NCI-H345 treated with DMSO at 0.1 percent for 48 hours (cell line): Measurements from ENCODE around the gene ZFPM1.
"Not testable (repeated sequence)": the region's sequence is repeated elsewhere in the genome, so short reads cannot be mapped to it uniquely, and the experiment has no call there.

ENCODE experiments used
- DNase-seq: peaks from one replicate; lab custom pipeline; 2025; ENCODE audit not compliant: unreplicated experiment; lab: John Stamatoyannopoulos, UW

The ZFPM1 gene

DNA sequence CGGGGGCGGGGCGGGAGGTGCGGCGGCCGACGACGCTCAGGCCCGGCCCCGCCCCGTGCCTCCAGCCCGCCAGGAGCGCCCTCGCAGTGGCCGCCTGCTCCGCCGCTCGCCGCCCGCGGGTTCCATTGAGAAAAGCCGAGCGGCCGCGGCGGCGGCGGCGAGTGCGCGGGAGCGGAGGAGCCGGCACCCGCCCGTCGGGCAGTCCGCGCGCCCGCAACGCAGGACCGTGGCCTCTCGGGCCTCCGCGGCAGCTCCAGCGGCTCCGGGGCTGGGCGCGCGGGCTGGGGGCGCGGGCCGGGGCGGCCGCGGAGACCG lies at the start of gene ZFPM1:
ZFPM1 (plus strand) TSS at position 64 of the 315 bp plus-strand sequence. CDS start 359 bp downstream, outside the sequence.
- no peak for DNase-seq

GRCh38 chr16:88403794-88404581 lies 49.1 kb upstream of the ZFPM1 start:
- DNase-seq = no peak

DNA sequence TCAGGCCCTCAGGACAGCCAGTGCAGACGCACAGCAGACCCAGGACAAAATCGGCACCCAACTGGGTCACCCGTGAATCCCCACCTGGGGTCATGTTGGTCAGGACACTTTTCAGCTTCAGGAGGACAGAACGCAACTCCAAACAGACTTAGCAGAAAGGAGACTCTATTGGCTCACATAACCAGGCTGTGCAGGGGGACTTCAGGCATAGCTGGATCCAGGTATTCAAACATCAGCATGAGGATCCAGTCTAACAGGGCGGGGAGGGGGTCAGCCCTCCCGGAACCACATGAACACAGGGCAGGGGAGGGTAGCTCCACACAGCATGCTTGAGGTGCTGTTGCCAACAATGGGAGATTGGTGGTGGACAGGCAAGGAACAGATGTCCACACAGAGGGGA lies 48.3 kb upstream of the ZFPM1 start:
- DNase-seq = no peak

GRCh38 chr16:88405216-88406060 lies 47.6 kb upstream of the ZFPM1 start:
- DNase-seq = no peak

DNA sequence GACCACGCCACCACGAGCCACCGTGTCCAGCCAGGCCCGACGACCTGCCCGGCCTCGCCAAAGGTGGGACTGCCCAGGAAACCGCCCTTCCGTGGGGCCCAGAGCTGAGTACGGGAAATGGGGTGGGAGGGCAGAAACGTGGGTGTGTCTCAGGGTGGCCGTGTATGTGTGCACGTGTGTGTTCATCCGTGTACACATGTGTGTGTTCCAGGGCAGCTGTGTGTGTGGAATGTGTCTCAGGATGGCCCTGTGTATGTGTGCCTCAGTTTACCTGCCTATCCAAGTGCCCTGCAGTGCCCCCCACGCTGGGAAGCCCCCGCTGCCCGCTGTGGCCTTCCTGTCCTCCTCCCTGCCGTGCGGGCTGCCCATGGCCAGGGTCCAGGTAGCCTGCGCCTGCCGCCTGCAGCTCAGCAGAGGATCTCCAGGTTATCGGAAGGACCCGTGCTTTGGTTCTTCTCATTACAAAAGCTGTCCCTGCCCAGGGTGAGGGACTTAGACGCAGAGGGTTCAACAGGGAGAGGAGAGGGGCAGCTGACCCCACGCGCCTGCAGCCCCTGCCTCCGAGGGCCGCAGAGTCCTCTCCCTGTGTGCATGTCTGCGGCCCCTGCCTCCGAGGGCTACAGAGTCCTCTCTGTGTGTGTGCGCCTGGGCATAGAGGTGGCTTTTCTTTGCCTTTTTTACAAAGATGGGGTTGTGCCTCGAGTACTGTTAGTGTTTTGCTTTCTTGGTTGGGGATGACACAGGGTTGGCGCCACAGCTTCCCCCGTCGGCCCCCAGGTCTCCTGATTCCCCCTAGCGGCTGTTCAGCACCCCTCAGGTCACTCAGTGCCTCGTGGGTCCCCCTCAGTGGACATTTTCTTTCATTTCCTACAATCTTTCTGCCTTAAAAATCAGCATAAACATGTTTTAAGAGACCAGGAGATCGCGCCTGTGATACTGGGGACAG lies 46.7 kb upstream of the ZFPM1 start:
- no peak for DNase-seq

GRCh38 chr16:88407042-88407420 lies 46.0 kb upstream of the ZFPM1 start:
- no peak for DNase-seq

DNA sequence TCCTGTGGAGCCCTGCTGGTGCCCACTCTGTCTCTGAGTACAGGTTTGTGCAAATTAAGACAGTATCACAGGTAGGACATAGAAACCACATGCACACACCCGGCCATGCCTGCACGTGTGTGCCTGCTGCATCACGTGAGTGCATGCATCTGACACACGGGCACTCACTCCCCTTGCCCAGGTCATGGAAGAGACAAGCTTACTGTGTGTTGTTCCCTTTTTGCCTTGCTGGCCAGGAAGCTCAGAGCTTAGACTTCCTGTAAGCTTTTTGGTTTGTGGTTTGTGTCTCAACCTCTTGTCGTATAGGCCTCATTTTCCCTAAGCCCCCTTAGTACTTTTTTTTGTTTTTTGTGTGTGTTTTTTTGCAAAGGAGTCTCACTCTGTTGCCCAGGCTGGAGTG lies 45.3 kb upstream of the ZFPM1 start:
- DNase-seq = no peak

- DNase-seq = no peak
Measured at GRCh38 chr16:88408561-88409142, 44.4 kb upstream of the ZFPM1 start.

GRCh38 chr16:88409296-88410065 lies 43.6 kb upstream of the ZFPM1 start:
- no peak for DNase-seq

DNA sequence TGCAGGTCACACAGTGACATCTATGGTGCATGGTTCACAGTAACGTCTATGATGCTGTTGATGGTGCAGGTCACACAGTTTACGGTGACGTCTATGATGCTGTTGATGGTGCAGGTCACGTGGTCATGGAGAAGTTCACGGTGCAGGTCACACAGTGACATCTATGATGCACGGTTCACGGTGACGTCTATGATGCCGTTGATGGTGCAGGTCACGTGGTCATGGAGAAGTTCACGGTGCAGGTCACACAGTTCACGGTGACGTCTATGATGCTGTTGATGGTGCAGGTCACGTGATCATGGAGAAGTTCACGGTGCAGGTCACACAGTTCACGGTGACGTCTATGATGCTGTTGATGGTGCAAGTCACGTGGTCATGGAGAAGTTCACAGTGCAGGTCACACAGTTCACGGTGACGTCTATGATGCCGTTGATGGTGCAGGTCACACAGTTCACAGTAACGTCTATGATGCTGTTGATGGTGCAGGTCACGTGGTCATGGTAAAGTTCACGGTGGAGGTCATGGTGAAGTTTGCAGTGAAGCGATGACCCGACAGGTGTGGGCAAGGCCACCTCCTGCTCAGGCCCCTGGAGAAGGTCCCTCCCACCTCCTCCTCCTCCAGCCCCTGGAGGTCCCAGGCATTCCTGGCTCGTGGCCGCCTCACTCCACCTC lies 42.6 kb upstream of the ZFPM1 start:
- DNase-seq = not testable (repeated sequence)

DNA sequence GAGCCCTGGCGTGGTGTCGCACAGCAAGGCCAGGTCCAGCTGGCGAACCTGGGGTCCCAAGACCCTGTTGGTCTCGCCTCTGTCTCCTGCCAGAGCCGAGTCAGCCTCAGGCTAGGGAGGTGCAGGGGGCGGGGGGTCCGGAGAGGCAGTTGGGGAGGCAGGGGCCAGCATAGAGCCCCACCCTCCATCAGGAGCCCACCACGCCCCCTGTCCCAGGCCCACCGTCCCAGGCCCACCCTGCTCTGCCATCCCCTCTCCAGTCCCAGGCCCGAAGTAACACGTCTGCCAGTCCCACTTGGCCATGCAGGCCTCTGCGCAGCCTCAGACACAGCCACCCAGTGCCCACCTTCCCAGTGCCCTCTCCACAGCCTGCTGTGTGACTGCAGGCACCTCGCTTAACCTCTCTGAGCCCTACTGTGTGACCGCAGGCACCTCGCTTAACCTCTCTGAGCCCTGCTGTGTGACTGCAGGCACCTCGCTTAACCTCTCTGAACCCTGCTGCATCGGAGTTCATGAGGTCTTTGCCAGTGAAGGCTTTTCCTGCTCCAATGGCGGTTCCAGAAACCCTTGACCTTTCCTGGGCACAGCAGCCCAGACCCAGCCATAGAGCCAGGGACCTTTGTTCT lies 41.0 kb upstream of the ZFPM1 start:
- DNase-seq = no peak

- no peak for DNase-seq
Measured at GRCh38 chr16:88412766-88413165, 40.3 kb upstream of the ZFPM1 start.

DNA sequence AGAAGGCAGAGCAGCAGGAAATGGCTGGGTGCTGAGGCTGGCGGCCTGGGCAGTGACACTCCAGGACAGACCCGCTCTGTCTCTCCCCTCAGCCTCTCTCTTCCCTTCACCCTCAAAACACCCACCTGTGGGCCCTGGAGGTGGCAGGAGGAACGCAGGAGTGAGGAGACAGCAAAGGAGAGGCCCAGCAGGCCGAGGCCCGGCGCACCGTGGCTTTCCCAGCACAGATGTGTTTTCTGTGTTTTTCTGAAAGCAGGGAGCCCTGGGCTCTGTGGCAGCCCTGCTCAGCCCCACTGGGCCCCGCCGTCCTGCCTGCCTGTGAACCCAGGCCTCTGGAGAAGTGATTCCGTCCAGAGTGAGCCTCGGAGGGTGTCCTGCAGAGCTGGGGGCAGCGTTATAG lies 39.8 kb upstream of the ZFPM1 start:
- no peak for DNase-seq

- DNase-seq = no peak
Measured at GRCh38 chr16:88413631-88414030, 39.4 kb upstream of the ZFPM1 start.

GRCh38 chr16:88414521-88415380 lies 38.3 kb upstream of the ZFPM1 start:
- DNase-seq = no peak

GRCh38 chr16:88415381-88415705 lies 37.7 kb upstream of the ZFPM1 start:
- DNase-seq = no peak

GRCh38 chr16:88415713-88416323 lies 37.3 kb upstream of the ZFPM1 start:
- no peak for DNase-seq

GRCh38 chr16:88416686-88417085 lies 36.4 kb upstream of the ZFPM1 start:
- no peak for DNase-seq
